ENCODE data around the gene PTPRM.

- TF ChIP-seq POLR2A (IDR thresholded peaks at IDR 0.05; ENCODE audit: low read depth, low read length), result no peak
- no peak for TF ChIP-seq POLR2AphosphoS5 (IDR thresholded peaks at IDR 0.05; ENCODE audit: low read depth, low read length)
Observed at GRCh38 chr18:8008033-8008432, 440.9 kb downstream of the PTPRM start.

Data from GM12892 (cell line).